AG04450 (cell line): ENCODE data around the gene TUFT1. TPM values are rescaled to one million over a fixed set of nuclear protein-coding genes. Genes with fewer than 3 reads are reported as not detected.

Source experiments
- CTCF ChIA-PET: fragments of 300-600, 350-600 bp; formaldehyde crosslinking; extraction: SDS; loops from one replicate; lab custom pipeline; 2022; ENCODE audit warnings: antibody characterized with exemption, inconsistent platforms; lab: Charles Lee
- POLR2A ChIA-PET: fragments of 350-600 bp; formaldehyde crosslinking; extraction: SDS; loops from one replicate; lab custom pipeline; 2021; ENCODE audit warnings: antibody characterized with exemption, inconsistent platforms; lab: Yijun Ruan, JAX
- DNase-seq: peaks from one replicate; pipeline ENCODE4 v3.0.0-alpha.2; 2011; ENCODE audit warnings: low read depth, low spot score
- H3K27ac ChIP-seq: one replicate; pipeline ENCODE4 v1.5.1; 2012; ENCODE audit warnings: low read depth, low read length, control low read depth
- H3K27me3 ChIP-seq: one replicate; pipeline ENCODE4 v1.6.0; 2012; ENCODE audit warnings: low read length; ENCODE audit not compliant: control insufficient read depth, insufficient read depth
- H3K4me3 ChIP-seq: 2 replicates; pipeline ENCODE4 v1.5.1; 2011; ENCODE audit warnings: mild to moderate bottlenecking, low read depth, low read length, control low read depth
- H3K9me3 ChIP-seq: 2 replicates; pipeline ENCODE4 v1.5.1; 2012; ENCODE audit warnings: low read length; ENCODE audit not compliant: control insufficient read depth, insufficient read depth
- polyA plus RNA-seq: library from polyadenylated mRNA; depleted of rRNA; stranded (reverse); fragments of >200 nt; gene quantifications from 2 replicates; pipeline ENCODE4 v1.2.3, GENCODE V29; 2011
- TF ChIP-seq, protein P1 (sequence below): IDR thresholded peaks from 2 replicates; pipeline ENCODE4 v1.5.1; 2011; ENCODE audit warnings: low read depth, low read length, control low read depth, inconsistent platforms

Gene TUFT1
- polyA plus RNA-seq, 1 experiment, result 21.9 TPM

DNA sequence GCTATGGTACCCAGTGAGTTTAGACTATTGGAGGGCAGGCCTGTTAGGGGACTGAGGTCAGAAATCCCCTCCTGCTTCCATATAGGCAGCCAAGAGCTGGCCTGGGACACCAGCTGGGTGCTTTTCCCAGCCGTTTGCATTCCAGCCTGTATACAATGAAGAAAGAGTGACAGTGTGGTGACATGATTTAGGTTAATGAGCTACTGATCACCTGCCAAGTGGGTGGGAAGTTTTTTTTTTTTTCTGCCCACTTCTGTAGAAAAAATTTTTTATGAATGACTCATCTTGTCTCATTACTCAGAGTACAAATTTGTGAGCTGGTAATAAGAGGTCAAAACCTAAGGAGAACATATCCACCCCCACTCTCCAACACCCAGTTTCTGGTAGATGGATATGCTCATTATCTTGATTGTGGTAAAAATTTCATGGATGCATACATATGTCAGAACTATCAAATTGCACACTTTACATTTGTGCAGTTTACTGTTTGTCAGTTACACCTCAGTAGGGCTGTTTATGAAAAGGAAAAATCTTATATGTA is 45.3 kb upstream of the TUFT1 start:
- no peak overlapping the region for H3K27ac ChIP-seq
- no peaks in the 10 kb centered on the region for H3K27me3 ChIP-seq
- H3K9me3 ChIP-seq, result no peaks in the 10 kb centered on the region
- POLR2A ChIA-PET, result interaction anchor here (1.2 kb wide), 1 partner anchor 16 kb away, joined by 4 read pairs; no protein-coding TSS in a partner anchor
- TF ChIP-seq, protein P1, sequence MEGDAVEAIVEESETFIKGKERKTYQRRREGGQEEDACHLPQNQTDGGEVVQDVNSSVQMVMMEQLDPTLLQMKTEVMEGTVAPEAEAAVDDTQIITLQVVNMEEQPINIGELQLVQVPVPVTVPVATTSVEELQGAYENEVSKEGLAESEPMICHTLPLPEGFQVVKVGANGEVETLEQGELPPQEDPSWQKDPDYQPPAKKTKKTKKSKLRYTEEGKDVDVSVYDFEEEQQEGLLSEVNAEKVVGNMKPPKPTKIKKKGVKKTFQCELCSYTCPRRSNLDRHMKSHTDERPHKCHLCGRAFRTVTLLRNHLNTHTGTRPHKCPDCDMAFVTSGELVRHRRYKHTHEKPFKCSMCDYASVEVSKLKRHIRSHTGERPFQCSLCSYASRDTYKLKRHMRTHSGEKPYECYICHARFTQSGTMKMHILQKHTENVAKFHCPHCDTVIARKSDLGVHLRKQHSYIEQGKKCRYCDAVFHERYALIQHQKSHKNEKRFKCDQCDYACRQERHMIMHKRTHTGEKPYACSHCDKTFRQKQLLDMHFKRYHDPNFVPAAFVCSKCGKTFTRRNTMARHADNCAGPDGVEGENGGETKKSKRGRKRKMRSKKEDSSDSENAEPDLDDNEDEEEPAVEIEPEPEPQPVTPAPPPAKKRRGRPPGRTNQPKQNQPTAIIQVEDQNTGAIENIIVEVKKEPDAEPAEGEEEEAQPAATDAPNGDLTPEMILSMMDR, result no peak
- no peak overlapping the region for H3K4me3 ChIP-seq
- no peak for DNase-seq
- CTCF ChIA-PET, result interaction anchor here (0.7 to 1.1 kb wide), 4 partner anchors 11 to 194 kb away, joined by 3 to 4 read pairs (median 4); no protein-coding TSS in a partner anchor

DNA sequence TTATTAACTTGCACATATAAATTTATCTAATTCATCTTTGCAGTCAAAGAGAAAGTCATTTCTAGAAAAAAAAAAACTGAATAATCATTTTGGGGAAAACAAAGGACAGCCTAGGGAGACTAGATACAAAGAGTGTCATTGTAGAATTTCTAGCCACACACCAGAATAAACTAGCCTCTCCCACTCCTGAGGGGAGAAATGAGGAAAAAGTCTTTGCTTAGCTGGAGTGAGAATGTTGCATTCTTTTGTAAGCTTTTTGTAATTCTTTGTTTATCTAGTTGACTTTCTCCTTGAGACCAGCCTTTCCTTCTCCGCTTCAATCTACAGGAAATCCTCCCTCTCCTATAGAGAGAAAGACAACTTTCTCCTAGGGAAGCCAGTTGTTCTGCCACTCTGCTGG is 44.8 kb upstream of the TUFT1 start:
- ChIA-PET CTCF (interaction anchor here (0.7 to 1.1 kb wide), 4 partner anchors 11 to 194 kb away, joined by 3 to 4 read pairs (median 4); no protein-coding TSS in a partner anchor), POLR2A (no interaction called here)
- no peak overlapping the region for H3K4me3 ChIP-seq
- no peaks in the 10 kb centered on the region for H3K9me3 ChIP-seq
- H3K27ac ChIP-seq, result no peak overlapping the region
- DNase-seq, result no peak
- TF ChIP-seq, protein P1, result no peak
- no peaks in the 10 kb centered on the region for H3K27me3 ChIP-seq

DNA sequence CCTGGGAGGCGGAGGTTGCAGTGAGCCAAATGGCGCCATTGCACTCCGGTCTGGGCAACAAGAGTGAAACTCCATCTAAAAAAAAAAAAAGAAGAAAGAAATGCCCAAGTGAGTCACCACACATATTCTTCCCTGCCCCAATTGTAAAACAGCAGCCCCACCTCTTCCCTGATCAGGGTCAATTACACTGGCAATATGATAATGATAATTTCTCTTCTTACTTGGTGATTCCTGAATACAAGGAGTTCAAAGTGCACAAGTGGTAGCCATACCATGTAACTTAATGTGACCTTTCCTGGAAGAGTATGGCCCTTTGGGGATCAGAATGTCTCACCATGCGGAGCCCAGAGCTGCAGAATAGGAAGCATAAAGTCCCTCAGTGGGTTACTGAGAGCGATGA is 40.7 kb upstream of the TUFT1 start:
- TF ChIP-seq, protein P1, result no peak
- no peaks in the 10 kb centered on the region for H3K9me3 ChIP-seq
- no peak overlapping the region for H3K4me3 ChIP-seq
- ChIA-PET CTCF (no interaction called here), POLR2A (no interaction called here)
- no peak for DNase-seq
- no peak overlapping the region for H3K27ac ChIP-seq
- H3K27me3 ChIP-seq, result no peaks in the 10 kb centered on the region

DNA sequence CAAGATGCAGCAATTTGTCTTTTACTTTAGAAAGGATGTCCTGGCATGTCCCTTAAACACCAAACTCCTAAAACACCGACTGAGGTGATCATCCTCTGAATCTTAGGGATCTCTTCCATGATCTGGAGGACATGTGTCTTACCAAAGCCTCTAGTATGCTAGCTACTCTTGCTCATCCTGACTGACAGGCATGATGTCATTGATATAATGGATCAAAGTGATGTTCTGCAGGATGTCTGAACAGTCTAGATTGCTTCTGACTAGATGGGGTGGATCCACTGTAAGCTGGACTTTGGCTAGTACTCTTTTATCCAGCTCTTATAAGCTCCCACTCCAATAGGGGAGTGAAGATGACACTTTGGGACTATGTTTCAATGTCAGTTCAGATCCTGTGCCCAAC is 40.2 kb upstream of the TUFT1 start:
- H3K27me3 ChIP-seq, result no peaks in the 10 kb centered on the region
- no peak for DNase-seq
- ChIA-PET CTCF (no interaction called here), POLR2A (no interaction called here)
- H3K27ac ChIP-seq, result no peak overlapping the region
- no peak overlapping the region for H3K4me3 ChIP-seq
- TF ChIP-seq, protein P1, result no peak
- H3K9me3 ChIP-seq, result no peaks in the 10 kb centered on the region

DNA sequence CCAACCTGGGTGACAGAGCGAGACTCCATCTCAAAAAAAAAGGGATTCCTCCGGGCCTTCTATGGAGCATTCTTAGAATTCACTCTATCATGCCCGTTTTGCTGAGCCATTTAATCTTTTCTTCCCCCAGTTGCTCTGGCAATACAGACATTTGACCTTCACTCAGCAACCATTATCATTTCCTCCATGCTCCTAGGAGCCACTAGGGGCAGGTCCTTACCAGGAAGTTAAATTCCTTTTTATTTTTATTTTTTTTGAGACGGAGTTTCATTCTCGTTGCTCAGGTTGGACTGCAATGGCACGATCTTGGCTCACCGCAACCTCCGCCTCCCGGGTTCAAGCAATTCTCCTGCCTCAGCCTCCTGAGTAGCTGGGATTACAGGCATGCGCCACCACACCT is 38.6 kb upstream of the TUFT1 start:
- CTCF ChIA-PET, result no interaction called here
- Histone ChIP-seq H3K4me3 (no peak overlapping the region), H3K27ac (no peak overlapping the region), H3K27me3 (no peaks in the 10 kb centered on the region), H3K9me3 (no peaks in the 10 kb centered on the region)
- POLR2A ChIA-PET, result no interaction called here
- TF ChIP-seq, protein P1, result peak; percentile 32; the same call in 1 of the 2 replicates
- no peak for DNase-seq
